G401 (cell line): ENCODE results near the gene GPR179. TPM values are rescaled to one million over a fixed set of nuclear protein-coding genes. Genes with fewer than 3 reads are reported as not detected.

Source experiments
- total RNA-seq: library from RNA; depleted of rRNA; stranded (reverse); fragments of >200 nt; shearing (Covaris generic); gene quantifications from 2 replicates; pipeline ENCODE4 v1.2.3, GENCODE V29; 2014; rRNA removed

GPR179 gene
- total RNA-seq, 1 experiment from 2014 or later: not detected

Other genes starting within 250 kb of the GPR179 start
- not detected in 2 replicates for gene TBC1D3E, start 216.0 kb downstream of the GPR179 start, total RNA-seq
- gene TBC1D3, start 151.4 kb downstream of the GPR179 start, total RNA-seq: not detected in 2 replicates
- gene MRPL45, start 46.8 kb downstream of the GPR179 start, total RNA-seq: 81.2 and 90.6 TPM in 2 replicates
- 12.7 and 14.9 TPM in 2 replicates for gene SOCS7, start 7.9 kb upstream of the GPR179 start, total RNA-seq
- 2.4 and 6.4 TPM in 2 replicates for gene ARHGAP23, start 84.5 kb upstream of the GPR179 start, total RNA-seq